ENCODE measurements around the gene TSFM. TPM values are rescaled to one million over a fixed set of nuclear protein-coding genes. Genes with fewer than 3 reads are reported as not detected.

TSFM gene
- total and polyA plus RNA-seq, 7 donors: 8.0 to 49.3 (median 29.6) TPM

DNA sequence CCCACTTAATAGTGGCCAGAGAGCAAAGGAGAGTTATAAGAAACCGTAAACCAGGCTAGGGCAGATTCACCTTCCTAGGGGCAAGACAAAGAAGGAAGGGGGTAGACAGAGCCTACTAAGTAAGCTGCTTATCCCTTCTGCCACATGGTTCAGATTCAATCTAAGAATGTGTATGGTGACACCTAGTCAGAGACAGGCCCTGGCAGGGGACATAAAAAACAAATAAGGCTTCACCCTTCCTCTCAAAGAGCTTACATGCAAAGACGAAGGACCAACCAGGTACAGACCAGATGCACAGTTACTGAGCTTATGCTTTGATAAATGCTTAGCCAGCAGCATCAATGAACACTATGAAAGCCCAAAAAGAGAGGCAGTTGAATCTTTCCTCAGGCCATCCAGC lies 20.1 kb upstream of the TSFM start:
- no peak for DNase-seq
- intact Hi-C loops (cut with DNase I): no loop called here
- TF ChIP-seq EP300 (IDR thresholded peaks at IDR 0.05) (no peak), POLR2AphosphoS5 (IDR thresholded peaks at IDR 0.05) (no peak), POLR2A (IDR thresholded peaks at IDR 0.05) (no peak)
- TF ChIP-seq, protein P1, sequence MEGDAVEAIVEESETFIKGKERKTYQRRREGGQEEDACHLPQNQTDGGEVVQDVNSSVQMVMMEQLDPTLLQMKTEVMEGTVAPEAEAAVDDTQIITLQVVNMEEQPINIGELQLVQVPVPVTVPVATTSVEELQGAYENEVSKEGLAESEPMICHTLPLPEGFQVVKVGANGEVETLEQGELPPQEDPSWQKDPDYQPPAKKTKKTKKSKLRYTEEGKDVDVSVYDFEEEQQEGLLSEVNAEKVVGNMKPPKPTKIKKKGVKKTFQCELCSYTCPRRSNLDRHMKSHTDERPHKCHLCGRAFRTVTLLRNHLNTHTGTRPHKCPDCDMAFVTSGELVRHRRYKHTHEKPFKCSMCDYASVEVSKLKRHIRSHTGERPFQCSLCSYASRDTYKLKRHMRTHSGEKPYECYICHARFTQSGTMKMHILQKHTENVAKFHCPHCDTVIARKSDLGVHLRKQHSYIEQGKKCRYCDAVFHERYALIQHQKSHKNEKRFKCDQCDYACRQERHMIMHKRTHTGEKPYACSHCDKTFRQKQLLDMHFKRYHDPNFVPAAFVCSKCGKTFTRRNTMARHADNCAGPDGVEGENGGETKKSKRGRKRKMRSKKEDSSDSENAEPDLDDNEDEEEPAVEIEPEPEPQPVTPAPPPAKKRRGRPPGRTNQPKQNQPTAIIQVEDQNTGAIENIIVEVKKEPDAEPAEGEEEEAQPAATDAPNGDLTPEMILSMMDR (IDR thresholded peaks at IDR 0.05): no peak

DNA sequence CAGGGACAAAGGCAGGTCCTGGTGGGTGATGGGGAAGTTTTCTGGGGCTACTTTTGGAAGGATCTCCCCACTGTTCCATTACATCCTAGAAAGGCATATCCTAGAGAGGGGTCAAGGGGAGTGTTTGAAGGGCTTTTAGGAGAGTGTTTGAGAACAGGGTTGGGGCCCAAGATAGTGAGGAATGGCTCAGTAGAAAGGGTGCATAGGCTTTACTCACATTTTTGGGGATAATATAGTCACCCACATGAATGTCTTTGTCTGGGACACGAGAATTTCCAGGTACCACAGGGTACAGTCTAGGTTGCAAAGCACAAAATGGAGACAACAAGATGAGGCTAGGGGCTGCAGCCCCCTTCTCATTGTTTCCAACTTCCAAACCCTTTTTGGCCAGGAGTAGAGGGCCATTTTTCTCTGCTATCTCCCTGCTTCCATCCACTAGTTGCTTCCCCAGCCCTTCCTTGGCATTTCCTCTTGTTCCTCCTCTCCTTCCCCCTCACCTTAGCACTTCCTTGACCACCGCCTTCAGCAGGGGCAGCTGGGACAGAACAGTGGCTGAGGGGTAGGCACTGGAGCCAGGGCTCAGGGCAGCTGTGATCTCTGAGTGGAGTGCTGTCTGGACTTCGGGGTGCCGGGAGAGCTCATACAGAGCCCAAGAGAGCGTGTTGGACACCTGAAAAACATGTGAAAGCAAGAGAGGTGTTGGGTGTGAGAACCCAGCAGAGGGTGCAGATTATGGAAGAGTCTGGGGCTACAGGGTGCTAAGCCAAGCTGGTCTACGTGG lies 18.5 kb upstream of the TSFM start:
- peaks cover 0 to 5% (median under 1%) of the 10 kb centered on the region in 4 donors for H3K36me3 ChIP-seq
- H3K4me3 ChIP-seq: no peak overlapping the region
- no peaks in the 10 kb centered on the region for H3K9me3 ChIP-seq
- intact Hi-C loops (cut with DNase I): no loop called here
- H3K27ac ChIP-seq: no peak overlapping the region
- H3K27me3 ChIP-seq: peaks cover 36 to 57% (median 47%) of the 10 kb centered on the region in 3 donors
- peaks cover 0 to 30% (median 26%) of the 10 kb centered on the region in 4 donors for H3K4me1 ChIP-seq
- TF ChIP-seq POLR2A (IDR thresholded peaks at IDR 0.05): no peak
- TF ChIP-seq EP300 (IDR thresholded peaks at IDR 0.05): no peak
- TF ChIP-seq, protein P1 (IDR thresholded peaks at IDR 0.05): no peak
- TF ChIP-seq POLR2AphosphoS5 (IDR thresholded peaks at IDR 0.05): no peak
- no peak for DNase-seq
- 83 to 89% methylated on average over 6 of the region's 6 CpGs for WGBS, 2 donors

More for the DNA sequence above, 20.1 kb upstream of the TSFM start:
- Histone ChIP-seq H3K4me1 (peaks cover 0 to 30% (median 26%) of the 10 kb centered on the region in 4 donors), H3K9me3 (no peaks in the 10 kb centered on the region), H3K36me3 (peaks cover 0 to 19% (median 13%) of the 10 kb centered on the region in 4 donors), H3K27ac (no peak overlapping the region), H3K27me3 (peaks cover 36 to 57% (median 47%) of the 10 kb centered on the region in 3 donors), H3K4me3 (no peak overlapping the region)
- WGBS, 2 donors: 89 to 92% methylated on average over 2 of the region's 2 CpGs

DNA sequence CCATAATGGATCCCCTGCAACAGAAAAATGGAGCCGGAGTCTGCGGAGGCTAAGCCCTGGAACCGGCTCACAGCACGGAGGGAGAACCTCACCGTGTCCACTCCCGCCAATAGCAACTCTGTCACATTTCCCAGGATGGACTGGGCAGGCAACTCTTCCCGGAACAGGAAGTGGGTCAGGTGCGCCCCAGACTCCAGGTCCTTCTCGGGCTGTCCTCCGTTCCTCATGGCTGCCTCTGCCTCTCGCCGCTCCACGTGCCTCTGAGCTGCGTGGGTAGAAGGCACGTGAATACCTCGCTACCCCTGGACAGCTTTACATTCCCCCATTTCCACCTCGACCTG lies 18.0 kb upstream of the TSFM start:
- no peak for TF ChIP-seq POLR2AphosphoS5 (IDR thresholded peaks at IDR 0.05)
- TF ChIP-seq POLR2A (IDR thresholded peaks at IDR 0.05): no peak
- TF ChIP-seq, protein P1 (IDR thresholded peaks at IDR 0.05): no peak
- no peak for TF ChIP-seq EP300 (IDR thresholded peaks at IDR 0.05)
- no peak for DNase-seq
- intact Hi-C loops (cut with DNase I): no loop called here
- Histone ChIP-seq H3K36me3 (peaks cover 0 to 7% (median 0%) of the 10 kb centered on the region in 4 donors), H3K9me3 (no peaks in the 10 kb centered on the region), H3K4me1 (peaks cover 0 to 30% (median 26%) of the 10 kb centered on the region in 4 donors), H3K4me3 (peak overlapping the region in 3 of 4 donors; percentile 20 to 38 (median 33)), H3K27ac (no peak overlapping the region), H3K27me3 (peaks cover 36 to 57% (median 47%) of the 10 kb centered on the region in 3 donors)
- 15 to 17% methylated on average over 17 of the region's 17 CpGs for WGBS, 2 donors

DNA sequence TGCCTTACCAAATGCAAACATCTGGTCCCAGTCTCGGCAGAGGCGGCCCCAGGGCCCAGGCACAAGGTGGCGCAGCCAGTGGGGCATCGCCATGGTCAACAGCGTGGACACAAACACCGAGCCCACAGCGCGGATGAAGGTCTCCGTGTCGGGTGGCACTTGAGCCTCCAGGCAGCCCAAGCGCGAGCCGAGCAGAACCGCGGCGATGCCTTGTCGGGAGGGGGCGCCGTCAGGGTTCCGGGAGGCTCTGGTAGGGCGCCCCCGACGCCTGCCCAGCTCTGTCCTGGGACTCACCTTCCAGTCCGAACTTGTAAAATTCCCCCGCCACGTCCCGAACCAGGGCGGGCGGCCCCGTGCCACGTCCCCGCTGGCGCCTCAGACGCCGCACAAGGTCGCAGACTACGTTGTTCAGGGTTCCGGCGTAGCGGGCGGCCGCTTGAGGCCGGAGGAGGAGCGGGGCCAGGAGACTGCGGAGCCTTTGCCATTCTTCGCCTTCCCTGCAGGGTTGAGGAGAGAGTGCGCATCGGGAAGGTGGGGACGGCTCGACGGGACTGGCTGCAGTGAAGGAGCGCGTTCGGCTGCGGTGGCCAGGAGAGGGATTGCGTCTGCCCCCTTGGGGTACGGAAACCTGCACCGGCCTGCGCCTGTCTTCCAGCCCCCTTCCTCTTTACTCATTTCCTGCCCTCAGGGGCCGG lies 17.4 kb upstream of the TSFM start:
- H3K4me1 ChIP-seq: peaks cover 0 to 30% (median 26%) of the 10 kb centered on the region in 4 donors
- H3K27ac ChIP-seq: no peak overlapping the region
- H3K4me3 ChIP-seq: peak overlapping the region in 3 of 4 donors; percentile 20 to 38 (median 33)
- intact Hi-C loops (cut with DNase I): no loop called here
- no peak for DNase-seq
- TF ChIP-seq POLR2AphosphoS5 (IDR thresholded peaks at IDR 0.05): no peak
- no peak for TF ChIP-seq POLR2A (IDR thresholded peaks at IDR 0.05)
- TF ChIP-seq EP300 (IDR thresholded peaks at IDR 0.05): no peak
- TF ChIP-seq, protein P1 (IDR thresholded peaks at IDR 0.05): no peak
- H3K9me3 ChIP-seq: no peaks in the 10 kb centered on the region
- WGBS, 2 donors: 1% methylated on average over 60 of the region's 60 CpGs
- peaks cover 36 to 57% (median 47%) of the 10 kb centered on the region in 3 donors for H3K27me3 ChIP-seq
- H3K36me3 ChIP-seq: peaks cover 0 to 12% (median 0%) of the 10 kb centered on the region in 4 donors

Measured in sigmoid colon (tissue), 7 donors.